Gastrocnemius medialis (tissue), 4 donors: ENCODE measurements around the gene KHDC3L. TPM values are rescaled to one million over a fixed set of nuclear protein-coding genes. Genes with fewer than 3 reads are reported as not detected.

Experiments
- ATAC-seq, 2 donors: fragments of 150-250 bp; one replicate each; pipeline ENCODE4 v1.9.1; 2016
- DNase-seq, 2 donors: peaks; one replicate each; pipeline ENCODE4 v3.0.0-alpha.2; 2019
- H3K27ac ChIP-seq, 4 donors: fragments of 200-600 bp; sonication (generic); 1 replicate in 1 of 4; 2 replicates in 3 of 4; pipeline ENCODE4 v1.5.1; 2016 to 2018; ENCODE audit warnings: mild to moderate bottlenecking in 2 of 4, moderate library complexity in 1 of 4
- H3K27me3 ChIP-seq, 3 donors: fragments of 200-600 bp; sonication (generic) in 2 of 3; 1 replicate in 1 of 3; 2 replicates in 2 of 3; pipeline versions ENCODE4 v1.5.1 to v1.6.0; 2016 to 2019; ENCODE audit warnings: mild to moderate bottlenecking in 1 of 3, moderate library complexity in 1 of 3
- H3K36me3 ChIP-seq, 2 donors: fragments of 200-600 bp; sonication (generic) in 1 of 2; one replicate each; pipeline ENCODE4 v1.5.1; 2017 to 2018
- H3K4me1 ChIP-seq, 2 donors: fragments of 200-600 bp; sonication (generic) in 1 of 2; one replicate each; pipeline ENCODE4 v1.5.1; 2016 to 2017; ENCODE audit warnings: mild to moderate bottlenecking in 2 of 2
- H3K4me3 ChIP-seq, 4 donors: fragments of 200-600 bp; sonication (generic) in 3 of 4; 1 replicate in 1 of 4; 2 replicates in 3 of 4; pipeline ENCODE4 v1.5.1; 2016 to 2019; ENCODE audit warnings: mild to moderate bottlenecking in 2 of 4
- H3K9me3 ChIP-seq, 3 donors: fragments of 200-600 bp; sonication (generic) in 2 of 3; 1 replicate in 1 of 3; 2 replicates in 2 of 3; pipeline ENCODE4 v1.5.1; 2016 to 2019
- CTCF ChIP-seq, 5 experiments: fragments of 450-650 bp in 3 of 5; fragments of 200-600 bp in 2 of 5; sonication (generic) in 2 of 5; IDR thresholded peaks in 4 of 5; conservative IDR thresholded peaks in 1 of 5; 1 replicate in 4 of 5; 2 replicates in 1 of 5; pipeline ENCODE4 v1.5.1; 2016 to 2019; ENCODE audit warnings: antibody characterized with exemption in 5 of 5, mild to moderate bottlenecking in 3 of 5, moderate library complexity in 3 of 5
- POLR2A ChIP-seq, 2 donors: fragments of 450-650 bp; IDR thresholded peaks; one replicate each; pipeline ENCODE4 v1.6.1; 2017; ENCODE audit warnings: antibody characterized with exemption in 2 of 2, mild to moderate bottlenecking in 2 of 2, moderate library complexity in 2 of 2
- in situ Hi-C, 4 donors: fragments of 200-750 bp; cut with MboI; loops; one replicate each; pipeline versions ENCODE4 v1.15.0 to v1.8.0; 2017; ENCODE audit warnings: low sequenced_read_pairs in 4 of 4
- intact Hi-C: fragments of 100-400 bp; cut with DNase I; formaldehyde crosslinking; loops from one replicate; pipeline ENCODE4 v1.15.1; 2023; ENCODE audit warnings: low total_unique reads
- total RNA-seq, 4 donors: library from RNA; depleted of rRNA; stranded (reverse); fragments of >200 nt; gene quantifications; one replicate each; pipeline versions ENCODE4 v1.1.0 to v1.2.3, GENCODE V29; 2016

The KHDC3L gene
- total RNA-seq, 4 donors from 2014 or later, result not detected

- no peak overlapping the region for H3K27ac ChIP-seq
- no peaks in the 10 kb centered on the region for H3K4me1 ChIP-seq
- in situ Hi-C loops, result no loop called here
- H3K36me3 ChIP-seq, result no peaks in the 10 kb centered on the region
- intact Hi-C loops, result no loop called here
- H3K4me3 ChIP-seq, result no peak overlapping the region
- H3K9me3 ChIP-seq, result no peaks in the 10 kb centered on the region
- H3K27me3 ChIP-seq, result no peaks in the 10 kb centered on the region
- no peak for ATAC-seq
- DNase-seq, result no peak
- TF ChIP-seq CTCF (IDR thresholded peaks at IDR 0.05 in 4 of 5, conservative IDR thresholded peaks at IDR 0.05 in 1 of 5), result no peak
- no peak for TF ChIP-seq POLR2A (IDR thresholded peaks at IDR 0.05)
These were observed 33.7 kb upstream of the KHDC3L start for GRCh38 chr6:73328790-73329189.

- in situ Hi-C loops, result no loop called here
- ATAC-seq, result no peak
- H3K27ac ChIP-seq, result no peak overlapping the region
- no peaks in the 10 kb centered on the region for H3K27me3 ChIP-seq
- intact Hi-C loops, result no loop called here
- no peak for TF ChIP-seq POLR2A (IDR thresholded peaks at IDR 0.05)
- no peak for TF ChIP-seq CTCF (IDR thresholded peaks at IDR 0.05 in 4 of 5, conservative IDR thresholded peaks at IDR 0.05 in 1 of 5)
- no peaks in the 10 kb centered on the region for H3K9me3 ChIP-seq
- no peak overlapping the region for H3K4me3 ChIP-seq
- H3K36me3 ChIP-seq, result no peaks in the 10 kb centered on the region
- no peak for DNase-seq
- H3K4me1 ChIP-seq, result no peaks in the 10 kb centered on the region
These were observed 33.3 kb upstream of the KHDC3L start for GRCh38 chr6:73329201-73329600.

GRCh38 chr6:73339340-73339739 lies 23.1 kb upstream of the KHDC3L start:
- Histone ChIP-seq H3K9me3 (no peaks in the 10 kb centered on the region), H3K4me3 (no peak overlapping the region), H3K27ac (no peak overlapping the region), H3K36me3 (no peaks in the 10 kb centered on the region), H3K27me3 (no peaks in the 10 kb centered on the region), H3K4me1 (no peaks in the 10 kb centered on the region)
- no peak for TF ChIP-seq CTCF (IDR thresholded peaks at IDR 0.05 in 4 of 5, conservative IDR thresholded peaks at IDR 0.05 in 1 of 5)
- TF ChIP-seq POLR2A (IDR thresholded peaks at IDR 0.05), result no peak
- DNase-seq (no peak), ATAC-seq (no peak)
- intact Hi-C loops, result no loop called here
- in situ Hi-C loops, result no loop called here

- H3K27ac ChIP-seq, result no peak overlapping the region
- H3K36me3 ChIP-seq, result no peaks in the 10 kb centered on the region
- H3K9me3 ChIP-seq, result no peaks in the 10 kb centered on the region
- intact Hi-C loops (no loop called here), in situ Hi-C loops (no loop called here)
- TF ChIP-seq POLR2A (IDR thresholded peaks at IDR 0.05) (no peak), CTCF (IDR thresholded peaks at IDR 0.05 in 4 of 5, conservative IDR thresholded peaks at IDR 0.05 in 1 of 5) (no peak)
- ATAC-seq, result no peak
- no peaks in the 10 kb centered on the region for H3K27me3 ChIP-seq
- no peak overlapping the region for H3K4me3 ChIP-seq
- no peak for DNase-seq
- H3K4me1 ChIP-seq, result no peaks in the 10 kb centered on the region
These were observed 22.4 kb upstream of the KHDC3L start for GRCh38 chr6:73340048-73340447.

GRCh38 chr6:73341335-73341734 lies 21.1 kb upstream of the KHDC3L start:
- DNase-seq (no peak), ATAC-seq (no peak)
- in situ Hi-C loops (no loop called here), intact Hi-C loops (no loop called here)
- Histone ChIP-seq H3K36me3 (no peaks in the 10 kb centered on the region), H3K27me3 (no peaks in the 10 kb centered on the region), H3K27ac (no peak overlapping the region), H3K4me3 (no peak overlapping the region), H3K4me1 (no peaks in the 10 kb centered on the region), H3K9me3 (no peaks in the 10 kb centered on the region)
- TF ChIP-seq POLR2A (IDR thresholded peaks at IDR 0.05) (no peak), CTCF (IDR thresholded peaks at IDR 0.05 in 4 of 5, conservative IDR thresholded peaks at IDR 0.05 in 1 of 5) (no peak)
